Effector CD8-positive, alpha-beta T cell (primary cell): ENCODE results near the gene ARSA.
"Not testable (repeated sequence)": the region's sequence is repeated elsewhere in the genome, so short reads cannot be mapped to it uniquely, and the experiment has no call there.

Experiments used
- DNase-seq: peaks from one replicate; lab custom pipeline; 2025; lab: John Stamatoyannopoulos, UW

The ARSA gene

DNA sequence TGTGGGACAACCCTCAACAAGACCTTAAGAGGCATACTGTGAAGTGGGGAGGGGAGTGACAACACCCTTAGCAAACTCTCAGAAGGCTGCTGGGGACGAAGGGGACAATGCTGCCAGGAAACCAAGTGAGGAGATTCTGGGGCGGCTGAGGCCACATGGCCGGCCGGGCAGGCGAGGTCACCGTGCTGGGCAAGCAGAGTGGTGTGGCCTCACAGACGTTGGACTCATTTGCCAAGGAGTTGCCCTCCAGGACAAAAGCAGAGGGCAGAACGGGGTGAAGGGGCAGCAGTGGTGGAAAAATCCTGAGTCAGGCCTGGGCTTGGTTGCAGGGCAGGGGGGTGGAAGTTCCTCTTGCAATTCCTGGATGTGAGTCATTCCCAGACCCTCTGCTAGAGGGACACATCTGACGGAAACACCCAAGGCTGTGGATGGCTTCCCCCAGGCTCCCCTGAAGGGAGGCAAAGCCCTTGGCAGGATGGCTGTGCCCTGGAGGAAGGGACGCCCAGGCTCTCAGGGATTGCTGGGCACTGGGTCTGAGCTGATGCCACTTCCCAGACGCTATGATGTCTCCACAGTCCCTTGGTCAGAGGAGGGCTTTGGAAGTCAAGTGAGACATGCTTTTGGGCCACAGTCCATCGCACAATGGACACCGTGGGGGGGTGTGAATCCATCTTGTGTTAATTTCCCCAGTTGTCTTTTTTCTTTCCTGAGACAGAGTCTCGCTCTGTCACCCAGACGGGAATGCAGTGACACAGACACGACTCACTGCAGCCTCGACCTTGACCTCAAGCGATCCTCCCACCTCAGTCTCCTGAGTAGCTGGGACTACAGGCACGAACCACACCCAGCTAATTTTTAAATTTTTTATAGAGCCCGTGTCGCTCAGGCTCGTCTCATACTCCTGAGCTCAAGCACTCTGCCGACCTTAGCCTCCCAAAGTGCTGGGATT, 28.4 kb upstream of the ARSA start:
- no peak for DNase-seq

DNA sequence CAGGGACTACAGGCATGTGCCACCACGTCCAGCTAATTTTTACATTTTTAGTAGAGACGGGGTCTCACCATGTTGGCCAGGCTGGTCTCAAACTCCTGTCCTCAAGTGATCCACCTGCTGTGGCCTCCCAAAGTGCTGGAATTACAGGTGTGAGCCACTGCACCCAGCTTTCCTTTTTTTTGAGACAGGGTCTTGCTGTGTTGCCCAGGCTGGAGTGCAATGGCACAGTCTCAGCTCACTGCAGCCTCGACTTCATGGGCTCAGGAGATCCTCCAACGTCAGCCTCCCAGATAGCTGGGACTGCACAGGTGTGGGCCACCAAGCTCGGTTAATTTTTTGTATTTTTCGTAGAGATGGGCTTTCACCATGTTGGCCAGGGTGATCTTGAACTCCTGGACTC, 26.7 kb upstream of the ARSA start:
- DNase-seq = not testable (repeated sequence)

DNA sequence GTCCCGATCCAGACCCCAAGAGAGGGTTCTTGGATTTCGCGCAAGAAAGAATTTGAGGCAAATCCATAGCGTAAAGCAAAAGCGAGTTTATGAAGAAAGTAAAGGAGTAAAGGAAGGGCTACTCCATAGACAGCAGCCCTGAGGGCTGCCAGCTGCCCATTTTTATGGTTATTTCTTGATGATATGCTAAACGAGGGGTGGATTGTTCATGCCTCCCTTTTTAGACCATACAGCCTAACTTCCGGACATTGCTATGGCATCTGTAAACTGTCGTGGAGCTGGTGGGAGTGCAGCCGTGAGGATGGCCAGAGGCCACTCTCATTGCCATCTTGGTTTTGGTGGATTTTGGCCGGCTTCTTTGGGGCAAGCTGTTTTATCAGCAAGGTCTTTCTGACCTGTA, 25.3 kb upstream of the ARSA start:
- DNase-seq = no peak

DNA sequence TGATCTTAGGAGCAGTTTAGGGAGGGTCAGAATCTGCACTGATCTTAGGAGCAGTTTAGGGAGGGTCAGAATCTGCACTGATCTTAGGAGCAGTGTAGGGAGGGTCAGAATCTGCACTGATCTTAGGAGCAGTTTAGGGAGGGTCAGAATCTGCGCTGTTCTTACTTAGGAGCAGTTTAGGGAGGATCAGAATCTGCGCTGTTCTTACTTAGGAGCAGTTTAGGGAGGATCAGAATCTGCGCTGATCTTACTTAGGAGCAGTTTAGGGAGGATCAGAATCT, 15.8 kb upstream of the ARSA start:
- DNase-seq = not testable (repeated sequence)

DNA sequence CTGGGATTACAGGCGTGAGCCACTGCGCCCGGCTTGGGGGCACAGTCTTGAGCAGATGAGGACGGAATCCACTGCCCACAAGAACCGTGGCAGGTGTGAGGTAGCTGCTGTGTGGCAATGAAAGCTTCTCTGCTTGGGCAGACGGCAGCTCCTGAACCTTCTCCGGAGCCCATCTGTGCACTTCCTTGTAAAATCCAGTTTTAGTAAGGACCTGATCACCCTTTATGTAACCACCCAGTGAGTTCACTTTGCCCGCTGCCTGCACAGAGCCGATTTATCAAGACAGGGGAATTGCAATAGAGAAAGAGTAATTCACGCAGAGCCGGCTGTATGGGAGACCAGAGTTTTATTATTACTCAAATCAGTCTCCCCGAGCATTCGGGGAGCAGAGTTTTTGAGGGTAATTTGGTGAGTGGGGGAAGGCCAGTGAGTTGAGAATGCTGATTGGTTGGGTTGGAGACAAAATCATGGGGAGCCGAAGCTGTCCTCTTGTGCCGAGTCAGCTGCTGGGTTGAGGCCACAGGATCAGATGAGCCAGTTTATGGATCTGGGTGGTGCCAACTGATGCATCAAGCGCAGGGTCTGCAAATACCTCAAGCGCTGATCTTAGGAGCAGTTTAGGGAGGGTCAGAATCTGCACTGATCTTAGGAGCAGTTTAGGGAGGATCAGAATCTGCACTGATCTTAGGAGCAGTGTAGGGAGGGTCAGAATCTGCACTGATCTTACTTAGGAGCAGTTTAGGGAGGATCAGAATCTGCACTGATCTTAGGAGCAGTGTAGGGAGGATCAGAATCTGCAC, 15.3 kb upstream of the ARSA start:
- DNase-seq = not testable (repeated sequence)

DNA sequence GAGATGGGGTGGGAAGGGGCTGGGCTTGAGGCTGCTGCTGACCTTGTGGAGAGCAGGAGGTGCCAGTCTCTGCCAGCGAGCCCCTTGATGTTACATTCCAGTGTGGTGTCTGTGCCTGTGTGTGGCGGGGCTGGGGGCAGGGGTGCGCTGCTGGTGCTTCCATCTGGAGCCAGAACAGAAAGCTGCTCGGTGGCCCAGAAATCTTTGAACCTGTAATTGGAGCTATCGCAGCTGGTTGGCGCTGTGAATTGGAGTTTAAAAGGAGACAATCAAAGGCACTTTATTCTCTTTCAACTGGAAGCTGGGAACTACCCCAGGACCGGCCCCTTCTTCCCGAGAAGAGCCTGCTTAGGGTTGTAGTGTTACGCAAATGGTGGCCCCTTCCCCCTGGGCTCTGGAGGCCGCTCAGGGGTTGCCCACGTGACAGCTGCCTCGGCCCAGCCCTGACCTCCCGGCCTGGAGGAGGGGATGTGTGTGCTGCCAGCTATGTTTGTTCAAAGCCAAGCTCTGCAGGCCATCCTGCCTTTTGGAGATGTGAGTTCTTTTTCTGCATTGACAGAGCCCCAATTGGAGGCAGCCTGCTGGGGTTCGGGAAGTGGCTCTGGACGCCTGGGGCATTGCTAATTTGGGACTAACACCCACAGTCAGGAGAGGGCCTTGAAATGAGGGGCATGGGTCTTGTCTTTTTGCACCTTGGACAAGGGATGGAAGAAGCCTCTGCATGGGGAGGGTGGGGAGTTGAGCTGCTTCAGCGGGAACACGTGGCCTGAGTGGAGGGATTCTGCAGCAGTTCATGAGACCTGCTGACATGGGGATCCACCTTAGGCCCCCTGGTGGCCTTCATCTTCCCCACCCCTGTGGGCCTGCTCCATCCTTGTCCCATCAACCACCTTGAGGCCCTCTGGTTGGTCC, 14.0 kb upstream of the ARSA start:
- no peak for DNase-seq

DNA sequence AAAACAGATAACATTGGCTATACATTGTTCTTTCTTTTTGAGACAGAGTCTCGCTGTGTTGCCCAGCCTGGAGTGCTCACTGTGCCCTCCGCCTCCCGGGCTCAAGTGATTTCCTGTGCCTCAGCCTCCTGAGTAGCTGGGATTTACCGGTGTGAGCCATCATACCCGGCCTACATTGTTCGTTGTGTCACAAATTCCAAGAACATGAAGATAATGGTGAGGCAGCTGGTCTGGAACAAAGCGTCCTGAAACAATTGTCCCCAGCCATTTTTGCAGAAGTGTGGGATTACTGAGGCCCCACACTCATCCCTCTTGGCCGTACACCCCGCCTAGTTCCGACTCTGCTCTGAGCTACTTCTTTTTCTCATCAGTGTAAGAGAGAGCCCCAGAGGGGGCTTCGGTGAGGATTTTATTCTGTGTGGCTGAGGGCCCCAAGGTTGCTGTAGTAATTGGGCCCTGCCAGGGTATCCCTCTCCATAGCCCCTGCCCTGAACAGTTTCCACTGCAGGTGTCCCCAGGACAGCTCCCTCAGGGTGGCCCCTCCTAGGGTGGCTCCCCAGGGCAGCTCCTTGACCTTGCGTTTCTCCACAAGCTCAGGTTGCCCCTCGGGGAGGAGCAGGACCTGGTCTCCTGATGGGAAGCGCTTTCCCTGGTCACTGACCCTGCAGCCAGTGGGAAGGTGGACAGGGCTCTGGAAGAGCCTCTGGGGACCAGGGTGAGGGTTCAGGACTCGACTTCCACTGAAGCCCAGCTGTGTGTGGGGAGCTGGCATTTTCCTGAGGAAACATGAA, 13.1 kb upstream of the ARSA start:
- DNase-seq = no peak

DNA sequence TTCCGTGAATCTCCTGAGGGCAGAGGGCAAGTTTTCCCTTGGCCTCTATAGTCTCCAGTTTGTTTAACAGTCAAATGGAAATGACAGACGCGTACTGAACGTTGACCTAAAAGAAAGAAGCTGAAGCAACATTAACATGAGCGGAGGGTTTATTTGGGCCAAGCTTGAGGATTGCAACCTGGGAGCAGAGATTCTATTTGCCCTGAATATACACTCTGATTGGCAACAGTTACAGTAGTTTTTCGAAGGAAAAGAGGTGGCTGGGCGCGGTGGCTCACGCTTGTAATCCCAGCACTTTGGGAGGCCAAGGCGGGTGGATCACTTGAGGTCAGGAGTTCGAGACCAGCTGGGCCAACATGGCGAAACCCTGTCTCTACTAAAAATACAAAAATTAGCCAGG, 12.3 kb upstream of the ARSA start:
- DNase-seq = not testable (repeated sequence)

DNA sequence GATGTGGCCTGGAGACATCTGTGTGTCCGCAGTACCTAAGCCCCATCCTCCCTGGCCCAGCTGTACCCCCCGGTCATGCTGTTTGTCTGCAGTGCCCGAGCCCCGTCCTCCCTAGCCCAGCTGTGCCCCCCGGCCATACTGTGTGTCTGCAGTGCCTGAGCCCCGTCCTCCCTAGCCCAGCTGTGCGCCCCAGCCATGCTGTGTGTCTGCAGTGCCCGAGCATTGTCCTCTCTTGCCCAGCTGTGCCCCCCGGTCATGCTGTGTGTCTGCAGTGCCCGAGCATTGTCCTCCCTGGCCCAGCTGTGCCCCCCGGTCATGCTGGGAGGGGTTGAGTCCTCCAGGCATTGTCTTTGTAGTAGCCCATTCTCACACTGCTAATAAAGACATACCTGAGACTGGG, 7.6 kb upstream of the ARSA start:
- DNase-seq = no peak

DNA sequence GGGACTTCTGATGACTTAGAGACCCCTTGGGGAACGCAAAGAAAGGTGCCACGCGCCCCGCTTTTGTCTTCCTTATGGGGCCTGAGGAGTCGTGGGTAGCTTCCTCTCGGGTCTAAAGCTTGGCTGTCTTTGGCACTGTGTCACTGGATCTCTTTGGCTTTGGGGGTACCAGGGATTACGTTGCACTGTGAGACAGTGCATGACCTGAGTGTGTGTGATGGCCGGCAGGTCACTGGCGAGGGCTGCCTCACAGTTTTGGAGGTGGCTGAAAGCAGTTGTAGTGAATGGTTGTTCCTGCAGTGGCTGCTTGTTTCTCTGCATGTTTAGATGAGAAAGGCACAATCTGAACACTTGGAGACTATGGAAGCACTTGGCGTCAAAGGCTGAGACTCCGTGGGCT, 5.8 kb upstream of the ARSA start:
- DNase-seq = no peak

DNA sequence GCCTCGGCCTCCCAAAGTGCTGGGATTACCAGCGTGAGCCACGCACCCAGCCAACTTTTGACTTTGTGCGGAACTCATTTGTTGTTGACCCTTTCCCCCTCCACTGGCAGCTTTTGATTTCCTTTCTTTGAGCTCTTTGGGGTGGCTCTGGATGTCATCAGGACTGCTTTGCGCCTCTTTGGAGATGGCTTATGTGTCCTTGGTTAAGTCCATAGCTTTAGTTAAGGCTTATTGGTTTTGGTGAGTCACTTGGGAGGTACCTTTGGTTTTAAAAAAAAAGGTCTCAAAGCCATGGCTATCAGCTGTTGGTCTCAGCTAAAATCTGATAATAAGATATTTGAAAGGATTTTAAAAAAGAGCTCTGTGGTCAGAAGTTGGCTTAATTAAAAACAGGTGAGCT, 5.1 kb upstream of the ARSA start:
- no peak for DNase-seq

DNA sequence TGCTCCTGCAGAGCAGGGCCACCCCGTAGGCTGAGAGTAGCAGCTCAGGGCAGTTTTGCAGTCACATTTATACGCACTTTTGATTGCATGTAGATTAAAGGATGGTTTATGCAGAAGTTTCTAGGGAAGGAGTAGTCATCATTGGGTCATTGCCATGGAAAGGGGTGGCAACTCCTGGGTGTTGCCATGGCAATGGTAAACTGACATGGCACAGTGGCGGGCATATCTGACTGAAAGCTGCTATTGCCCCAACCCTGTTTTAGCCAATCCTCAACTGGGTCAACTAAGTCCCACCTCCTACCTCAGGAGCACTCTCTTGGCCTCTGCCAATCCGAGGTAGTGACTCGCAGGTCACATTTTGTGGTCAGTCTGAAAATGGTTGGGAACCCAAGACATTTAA, 2.4 kb upstream of the ARSA start:
- no peak for DNase-seq

DNA sequence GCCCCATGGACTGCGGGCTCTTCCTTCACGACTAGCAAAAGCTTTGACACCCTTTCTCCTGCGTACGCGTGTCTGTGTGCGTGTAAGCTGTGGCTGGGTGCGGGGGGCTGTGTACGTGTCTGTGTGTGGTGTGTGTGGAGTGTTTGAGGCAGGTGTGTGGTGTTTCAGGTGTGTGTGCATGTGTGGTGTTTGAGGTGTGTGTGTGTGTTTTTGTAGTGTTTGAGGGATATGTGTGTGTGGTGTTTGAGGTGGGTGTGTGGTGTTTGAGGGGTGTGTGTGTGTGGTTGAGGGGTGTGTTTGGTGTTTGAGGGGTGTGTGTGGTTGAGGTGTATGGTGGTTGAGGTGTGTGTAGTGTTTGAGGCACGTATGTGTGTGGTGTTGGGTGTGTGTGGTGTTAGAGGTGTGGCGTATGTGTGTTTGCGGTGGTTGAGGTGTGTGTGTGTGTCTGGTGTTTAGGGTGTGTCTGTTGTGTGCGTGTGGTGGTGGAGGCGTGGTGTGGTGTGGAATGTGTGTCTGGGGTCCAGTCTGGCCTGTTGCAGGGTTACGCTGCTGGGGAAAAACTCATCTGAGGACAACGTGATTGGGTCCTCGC, 687 bp upstream of the ARSA start:
- no peak for DNase-seq

DNA sequence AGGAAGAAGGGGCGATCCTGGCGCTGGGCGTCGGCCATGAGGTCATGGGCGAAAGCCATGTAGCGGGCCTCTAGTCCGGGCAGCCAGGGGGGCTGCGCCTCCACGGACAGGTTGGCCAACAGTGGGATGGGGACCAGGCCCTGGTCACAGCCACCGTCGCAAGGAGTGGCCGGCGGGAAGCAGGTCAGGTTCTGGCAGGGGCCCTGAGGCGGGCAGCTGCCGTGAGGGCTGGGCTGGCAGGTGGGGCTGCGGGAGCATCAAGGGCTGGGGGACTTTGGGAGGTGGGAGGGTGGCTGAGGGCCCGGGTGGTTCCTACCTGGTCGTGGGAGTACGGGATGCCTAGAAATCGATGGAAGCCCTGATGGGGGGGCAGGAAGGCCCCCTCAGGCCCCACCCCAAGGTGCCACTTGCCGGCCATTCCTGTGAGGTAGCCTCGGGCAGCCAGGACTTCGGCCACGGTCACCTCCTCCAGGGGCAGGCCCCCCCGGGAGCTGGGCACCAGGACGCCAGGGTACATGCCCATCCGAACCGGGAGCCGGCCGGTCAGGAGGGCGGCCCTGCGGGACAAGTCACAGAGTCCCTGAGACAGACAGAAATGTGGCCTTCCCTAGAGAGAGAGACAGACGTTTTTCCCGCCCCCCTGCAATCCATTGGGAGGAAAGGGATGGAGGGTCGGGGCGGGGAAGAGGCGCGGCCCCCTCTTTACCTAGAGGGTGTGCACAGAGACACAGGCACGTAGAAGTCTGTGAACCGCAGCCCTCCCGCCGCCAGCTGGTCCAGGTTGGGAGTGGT, 906 bp downstream of the ARSA start:
- DNase-seq = no peak

DNA sequence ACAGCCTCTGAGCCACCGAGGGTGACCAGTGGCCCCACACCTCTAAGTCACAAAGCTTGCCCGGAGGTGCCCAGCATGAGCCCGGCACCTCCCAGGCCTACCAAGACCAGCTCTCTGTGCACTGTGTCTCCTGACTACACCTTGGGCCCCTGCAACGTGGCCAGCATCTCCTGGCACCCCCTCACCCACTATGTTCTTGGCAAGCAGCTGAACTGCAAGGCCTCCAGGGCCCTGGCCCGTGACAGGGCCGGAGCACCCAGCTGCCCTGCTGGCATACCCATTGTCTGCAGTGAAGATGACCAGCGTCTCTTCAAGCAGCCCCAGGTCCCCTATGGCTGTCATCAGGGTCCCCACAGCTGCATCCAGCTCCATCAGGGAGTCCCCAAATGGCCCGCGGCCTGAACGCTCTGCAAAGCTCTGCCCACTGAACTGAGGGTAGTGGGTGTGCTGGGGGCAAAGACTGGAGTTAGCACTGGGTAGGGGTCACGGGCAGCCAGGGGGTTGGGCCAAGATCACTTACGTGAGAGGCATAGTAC, 1.6 kb downstream of the ARSA start:
- DNase-seq = no peak

DNA sequence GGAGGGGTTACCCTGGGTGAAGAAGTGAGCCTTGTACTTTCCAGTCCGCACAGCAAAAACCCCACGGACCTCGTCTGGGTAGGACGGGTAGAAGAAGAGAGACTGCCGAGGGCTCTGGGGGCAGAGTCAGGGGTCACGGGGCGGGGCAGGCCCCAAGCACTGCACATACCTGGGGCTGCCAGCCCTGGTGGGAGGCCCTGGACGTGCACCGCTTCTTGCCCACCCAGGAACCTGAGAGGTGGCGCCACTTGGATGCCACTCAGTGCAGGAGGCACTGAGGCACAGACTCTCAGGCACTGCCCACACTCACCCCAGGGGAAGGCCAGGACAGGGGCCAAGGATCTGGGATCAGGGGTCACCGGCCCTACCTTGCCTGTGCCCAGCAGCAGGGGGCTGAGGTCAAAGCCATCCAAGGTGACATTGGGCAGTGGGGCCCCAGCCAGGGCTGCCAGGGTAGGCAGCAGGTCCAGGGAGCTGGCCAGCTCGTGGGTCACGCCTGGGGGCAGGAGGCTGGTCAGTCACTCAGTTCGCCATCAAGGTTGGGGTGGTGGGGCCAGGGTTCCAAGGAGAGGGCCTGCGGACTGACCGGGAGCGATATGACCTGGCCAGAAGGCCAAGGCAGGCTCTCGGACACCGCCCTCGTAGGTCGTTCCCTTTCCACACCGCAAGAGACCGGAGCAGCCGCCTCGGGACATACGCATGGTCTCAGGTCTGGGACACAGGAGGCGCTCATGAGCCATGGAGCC, 2.2 kb downstream of the ARSA start:
- DNase-seq = no peak

DNA sequence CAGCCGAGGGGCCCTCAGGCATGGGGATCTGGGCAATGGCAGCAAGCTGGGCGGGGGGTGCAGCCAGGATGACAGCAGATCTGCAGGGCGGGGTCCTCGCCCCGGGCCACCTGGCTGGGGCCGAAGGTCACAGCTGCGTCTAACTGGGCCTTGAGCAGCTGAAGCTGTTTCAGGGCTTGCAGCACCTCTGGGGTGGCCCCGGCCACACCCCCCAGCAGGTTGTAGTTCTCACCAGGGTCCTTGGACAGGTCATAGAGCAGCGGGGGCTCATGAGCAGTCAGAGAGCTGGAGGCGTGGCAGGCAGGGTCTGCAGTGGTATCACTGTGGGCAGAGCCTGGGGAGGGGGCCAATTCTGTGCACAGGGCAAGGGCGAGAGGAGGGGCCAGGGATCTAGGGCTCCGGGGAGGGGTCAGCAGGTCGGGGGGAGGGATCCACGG, 2.8 kb downstream of the ARSA start:
- DNase-seq = no peak

DNA sequence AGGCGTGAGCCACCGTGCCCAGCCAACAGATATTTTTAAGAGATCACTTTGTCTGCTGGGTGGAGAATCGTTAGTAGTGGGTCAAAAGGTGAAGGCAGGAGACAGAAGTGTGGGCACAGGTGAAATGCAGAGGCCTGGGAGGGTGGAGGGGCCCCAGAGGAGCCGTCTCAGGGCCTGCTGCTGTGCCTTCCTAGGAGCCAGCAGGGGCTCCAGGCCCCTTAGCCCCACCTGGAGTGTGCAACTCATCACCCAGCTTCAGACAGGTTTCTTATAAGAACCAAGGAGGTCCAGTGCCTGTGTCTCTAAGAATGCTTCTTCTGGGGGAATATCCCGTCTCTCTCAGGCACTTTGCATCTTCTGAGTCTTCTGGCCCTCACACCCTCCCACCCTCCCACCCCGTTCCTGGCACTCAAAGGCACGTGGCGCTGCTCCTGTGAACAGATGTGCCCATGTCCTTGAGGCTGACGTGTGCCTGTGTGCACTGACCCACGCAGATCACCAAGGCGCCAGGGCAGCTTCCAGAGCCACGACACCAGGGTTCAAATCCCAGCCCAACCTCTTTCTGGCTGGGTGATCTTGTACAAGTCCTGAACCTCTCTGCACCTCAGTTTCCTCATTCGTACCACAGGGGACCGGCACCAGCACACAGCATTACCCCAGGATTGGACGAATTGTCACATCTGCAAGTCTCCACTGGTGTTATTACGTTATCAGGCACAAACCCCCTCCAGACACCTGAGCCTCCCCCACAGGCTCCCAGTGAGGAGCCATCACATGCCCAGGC, 3.4 kb downstream of the ARSA start:
- DNase-seq = no peak
